ENCODE measurements around the gene RABGAP1L.

Gene RABGAP1L

GRCh38 chr1:174761901-174762585 lies 602.7 kb downstream of the RABGAP1L start:
- DNase-seq (ENCODE audit: low read depth) = no peak

DNA sequence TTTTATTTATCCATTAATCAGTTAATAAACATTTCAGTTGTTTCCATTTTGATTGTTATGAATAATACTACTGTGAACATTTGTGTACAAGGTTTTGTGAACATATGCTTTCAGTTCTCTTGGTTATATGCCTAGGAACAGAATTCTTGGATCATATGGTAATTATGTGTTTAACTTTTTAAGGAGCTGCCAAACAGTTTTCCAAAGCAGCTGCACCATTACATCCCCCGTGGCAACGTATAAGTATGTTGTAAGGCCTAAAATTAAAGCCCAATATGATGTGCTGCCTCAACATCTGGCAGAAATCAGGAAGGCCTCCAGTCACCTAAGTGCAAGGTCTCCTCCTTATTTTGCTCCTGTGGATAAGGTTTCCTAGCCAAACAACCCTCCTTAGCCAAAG lies 604.9 kb downstream of the RABGAP1L start:
- no peak for DNase-seq (ENCODE audit: low read depth)

GRCh38 chr1:174766727-174767126 lies 607.4 kb downstream of the RABGAP1L start:
- DNase-seq (ENCODE audit: low read depth) = no peak

- no peak for DNase-seq (ENCODE audit: low read depth)
These were observed 609.2 kb downstream of the RABGAP1L start for GRCh38 chr1:174768516-174768915.

DNA sequence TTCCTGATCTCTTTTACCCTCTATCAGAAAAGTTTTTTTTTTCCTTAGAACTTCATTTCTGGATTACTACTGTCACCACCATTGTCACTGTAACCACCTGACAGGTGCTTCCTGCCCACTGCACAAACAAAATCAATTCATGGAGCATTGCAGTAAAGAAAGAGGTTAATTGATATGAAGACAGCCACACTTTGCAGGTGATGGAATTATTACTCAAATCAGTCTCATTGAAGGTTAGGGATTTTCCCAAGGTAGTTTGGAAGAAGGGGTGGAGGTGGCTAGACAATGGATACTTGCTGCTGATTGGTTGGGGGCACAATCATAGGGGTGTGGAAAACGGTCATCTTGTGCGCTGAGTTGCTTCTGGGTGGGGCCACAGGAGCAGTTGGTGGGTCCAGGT lies 609.6 kb downstream of the RABGAP1L start:
- DNase-seq (ENCODE audit: low read depth) = no peak

- DNase-seq (ENCODE audit: low read depth) = peak; percentile 45
These were observed 610.7 kb downstream of the RABGAP1L start for GRCh38 chr1:174769961-174770549.

DNA sequence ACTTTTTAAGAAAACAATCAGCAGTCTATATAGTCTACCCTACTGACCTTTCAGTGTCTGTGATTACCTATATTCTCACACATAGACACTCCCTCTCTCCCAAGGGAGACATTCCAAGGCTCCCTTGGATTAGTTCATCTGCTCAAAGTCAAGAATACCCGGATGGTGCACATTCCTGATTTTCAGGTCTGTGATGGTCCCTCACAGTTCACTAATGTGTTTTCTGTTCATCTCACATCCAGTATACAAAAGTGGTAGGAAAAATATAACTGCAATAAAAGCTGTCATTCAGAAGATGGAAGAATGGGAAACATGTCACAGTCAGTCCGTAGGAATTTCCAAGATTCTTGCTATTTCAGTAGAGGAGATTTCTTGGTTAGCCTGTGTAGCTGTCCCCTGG lies 616.3 kb downstream of the RABGAP1L start:
- DNase-seq (ENCODE audit: low read depth) = no peak

- no peak for DNase-seq (ENCODE audit: low read depth)
These were observed 617.9 kb downstream of the RABGAP1L start for GRCh38 chr1:174777262-174777661.

- DNase-seq (ENCODE audit: low read depth) = no peak
These were observed 626.2 kb downstream of the RABGAP1L start for GRCh38 chr1:174785510-174785909.

DNA sequence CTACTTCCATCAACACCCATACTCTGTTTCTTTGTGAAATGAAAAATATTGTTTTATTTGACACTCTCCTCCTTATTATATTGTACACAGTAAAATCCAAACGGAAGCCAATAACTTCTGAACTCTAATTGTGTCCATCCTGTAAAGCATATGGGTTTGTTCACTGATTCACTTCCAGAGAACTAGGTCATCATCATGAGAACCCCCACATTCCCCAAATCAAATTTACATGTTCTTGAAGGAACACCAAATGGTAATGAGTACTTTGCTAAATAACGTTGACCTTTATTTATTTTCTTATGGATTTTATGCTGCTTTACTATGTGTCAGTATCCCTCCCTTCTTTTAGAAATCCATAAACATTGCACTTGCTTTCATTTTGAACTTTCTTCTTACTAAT lies 627.0 kb downstream of the RABGAP1L start:
- DNase-seq (ENCODE audit: low read depth) = no peak

DNA sequence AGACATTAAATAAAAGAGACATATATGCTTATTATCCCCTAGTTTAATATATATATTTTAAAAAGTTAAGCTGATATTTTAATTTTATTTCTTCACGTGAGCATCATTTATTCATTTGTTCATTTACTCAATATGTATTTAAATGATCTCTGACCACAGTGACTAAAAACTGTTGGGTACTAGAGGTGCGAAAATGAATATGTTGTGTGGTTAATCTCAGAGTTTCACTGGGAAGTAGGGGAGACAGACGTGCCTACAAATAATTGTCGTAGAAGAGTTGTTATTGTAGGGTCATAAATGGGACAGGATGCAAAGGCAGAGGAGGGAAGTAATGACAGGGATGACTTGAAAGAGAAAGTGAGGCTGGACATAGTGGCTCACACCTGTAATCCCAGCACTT lies 627.4 kb downstream of the RABGAP1L start:
- no peak for DNase-seq (ENCODE audit: low read depth)

DNA sequence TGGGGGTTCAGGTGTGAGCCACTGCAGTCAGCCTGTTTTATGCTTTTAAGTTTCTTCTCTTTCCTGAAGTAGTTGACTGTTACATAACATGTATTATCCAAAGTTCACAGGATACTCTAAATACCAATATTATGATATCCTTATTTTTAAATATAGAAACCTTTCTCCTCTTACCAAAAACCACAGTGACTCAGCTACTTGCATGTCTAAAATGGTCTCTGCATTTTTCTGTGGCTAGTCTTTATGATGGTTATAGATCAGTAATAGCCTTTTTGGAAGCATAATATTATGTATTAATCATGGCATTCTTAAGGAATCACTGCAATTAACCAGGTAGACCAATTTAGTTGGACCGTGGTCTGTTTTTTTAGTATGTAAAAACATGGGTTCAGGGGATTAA lies 629.7 kb downstream of the RABGAP1L start:
- DNase-seq (ENCODE audit: low read depth) = peak; percentile 52

DNA sequence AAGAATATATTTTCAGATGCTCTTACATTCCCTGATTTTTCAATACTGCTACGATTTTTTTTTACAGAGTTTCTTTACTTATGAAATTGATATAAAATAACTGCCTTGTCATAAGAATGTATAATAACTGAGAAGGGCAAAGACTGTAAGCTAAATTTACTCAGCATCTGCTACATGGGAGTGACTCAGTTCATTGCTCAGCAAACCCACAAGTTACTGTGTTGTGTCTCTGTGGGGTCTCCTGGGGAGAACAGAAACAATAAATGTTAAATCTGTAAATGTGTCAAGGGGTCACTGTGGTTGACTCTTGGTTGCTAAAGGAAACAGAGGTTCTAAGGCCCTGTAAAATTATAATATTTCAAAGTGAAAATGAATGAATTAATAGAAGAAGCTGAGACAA lies 630.1 kb downstream of the RABGAP1L start:
- DNase-seq (ENCODE audit: low read depth) = peak; percentile 42

- no peak for DNase-seq (ENCODE audit: low read depth)
These were observed 632.5 kb downstream of the RABGAP1L start for GRCh38 chr1:174791863-174792262.

GRCh38 chr1:174794861-174795260 lies 635.5 kb downstream of the RABGAP1L start:
- DNase-seq (ENCODE audit: low read depth) = no peak

GRCh38 chr1:174795806-174796205 lies 636.5 kb downstream of the RABGAP1L start:
- DNase-seq (ENCODE audit: low read depth) = no peak

DNA sequence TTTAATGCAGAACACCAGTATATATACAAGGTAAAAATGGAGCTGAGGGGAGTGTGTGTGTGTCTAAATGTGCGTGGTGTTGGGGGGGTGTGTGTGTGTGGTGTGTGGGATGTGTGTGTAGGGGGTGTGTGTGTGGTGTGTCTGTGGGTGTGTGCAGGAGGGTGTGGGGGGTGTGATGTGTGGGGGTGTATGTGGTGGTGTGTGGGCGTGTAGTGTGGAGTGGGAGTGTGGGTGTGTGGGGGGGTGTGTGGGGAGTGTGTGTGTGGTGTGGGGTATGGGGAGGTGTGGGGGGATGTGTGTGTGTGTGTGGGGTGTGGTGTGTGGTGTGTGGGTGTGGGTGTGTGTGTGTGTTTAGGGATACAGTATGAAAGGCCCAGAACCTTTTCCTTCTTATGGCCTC lies 638.1 kb downstream of the RABGAP1L start:
- DNase-seq (ENCODE audit: low read depth) = no peak

- peak; percentile 2 for DNase-seq (ENCODE audit: low read depth)
These were observed 639.8 kb downstream of the RABGAP1L start for GRCh38 chr1:174799136-174799479.

GRCh38 chr1:174800216-174800851 lies 641.0 kb downstream of the RABGAP1L start:
- DNase-seq (ENCODE audit: low read depth) = no peak

DNA sequence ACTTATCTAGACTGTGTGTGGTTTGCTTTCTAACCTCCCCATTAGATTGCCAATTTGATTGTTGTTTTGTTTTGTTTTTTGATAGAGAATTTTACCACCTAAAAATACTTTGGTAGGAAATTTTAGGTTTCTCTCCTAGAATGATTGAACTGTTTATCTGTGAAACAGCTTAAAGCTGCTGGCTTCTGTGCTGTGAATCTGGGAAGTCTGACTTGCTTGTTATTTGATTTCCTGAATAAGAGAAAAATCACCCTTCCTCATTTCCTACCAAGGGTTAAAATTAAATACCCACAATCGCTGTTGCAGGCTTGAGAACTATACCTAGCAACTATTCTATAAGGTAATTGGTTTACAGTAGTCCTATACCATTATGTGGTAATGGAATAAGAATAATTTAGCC lies 641.6 kb downstream of the RABGAP1L start:
- DNase-seq (ENCODE audit: low read depth) = no peak

DNA sequence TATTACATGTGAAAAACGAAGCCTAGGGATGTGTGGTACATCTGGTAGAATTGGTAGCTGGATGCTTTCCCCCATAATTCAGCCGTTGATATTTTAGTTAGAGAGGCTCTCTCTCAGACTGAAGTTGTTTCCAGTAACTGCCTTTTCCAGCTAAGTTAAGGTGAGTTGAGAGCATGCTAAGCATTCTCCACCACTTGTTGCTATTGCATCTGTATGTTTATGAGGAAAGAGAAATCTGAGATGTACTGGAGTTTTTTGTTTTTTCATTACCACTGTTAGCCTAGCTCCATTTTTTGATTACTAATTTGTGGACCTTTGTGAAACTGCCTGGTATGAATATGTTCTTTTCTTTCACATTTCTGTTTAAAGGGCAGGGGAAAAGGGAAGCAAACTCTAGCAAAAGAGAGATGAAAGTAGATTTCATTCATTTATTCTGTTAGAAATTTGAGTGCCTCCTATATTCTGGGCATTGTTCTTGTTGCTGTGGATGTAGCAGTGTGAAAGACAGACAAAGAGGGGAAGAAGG lies 650.5 kb downstream of the RABGAP1L start:
- DNase-seq (ENCODE audit: low read depth) = no peak

DNA sequence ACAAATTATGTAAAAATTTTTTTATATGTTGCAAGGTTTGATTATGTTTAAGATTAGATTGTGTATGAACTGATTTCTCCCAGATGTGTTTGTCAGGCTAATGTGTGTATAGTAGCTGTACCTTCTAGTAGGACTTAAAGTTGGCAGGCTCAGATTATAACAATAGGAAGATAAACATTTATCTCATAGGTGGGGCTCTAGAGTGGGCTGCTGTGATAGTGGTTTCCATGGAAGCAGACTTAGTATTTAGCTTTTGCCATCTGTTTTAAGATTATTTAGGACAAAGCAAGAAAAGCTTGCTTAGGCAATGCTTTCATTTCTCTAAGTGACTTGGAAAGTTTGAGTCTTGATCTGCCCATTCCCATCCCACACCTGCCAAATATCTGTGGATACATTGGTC lies 652.7 kb downstream of the RABGAP1L start:
- no peak for DNase-seq (ENCODE audit: low read depth)

GRCh38 chr1:174812656-174813055 lies 653.3 kb downstream of the RABGAP1L start:
- no peak for DNase-seq (ENCODE audit: low read depth)

Data from fibroblast of gingiva (primary cell).